Activated CD8-positive, alpha-beta memory T cell treated with anti-CD3 and anti-CD28 coated beads for 4 hours (primary cell): ENCODE results near the gene IPO7.
"Not testable (repeated sequence)": the region's sequence is repeated elsewhere in the genome, so short reads cannot be mapped to it uniquely, and the experiment has no call there.

Experiments
- DNase-seq, 2 donors: peaks; one replicate each; pipeline ENCODE4 v3.0.0-alpha.2; 2020; ENCODE audit warnings: low read depth in 2 of 2

The IPO7 gene

GRCh38 chr11:9384535-9385326 is at the start of gene IPO7:
Gene IPO7, plus strand, starts transcription at chr11:9384652. Its CDS starts 112 bp downstream, at chr11:9384764.
- peak; percentile 77 to 82 for DNase-seq

- DNase-seq, result no peak
Observed at GRCh38 chr11:9341638-9342178, 42.7 kb upstream of the IPO7 start.

GRCh38 chr11:9344061-9344680 is 40.3 kb upstream of the IPO7 start:
- no peak for DNase-seq

GRCh38 chr11:9347100-9347499 is 37.4 kb upstream of the IPO7 start:
- DNase-seq, result no peak

- not testable (repeated sequence) for DNase-seq
Observed at GRCh38 chr11:9347779-9348178, 36.7 kb upstream of the IPO7 start.

GRCh38 chr11:9351321-9351881 is 33.1 kb upstream of the IPO7 start:
- no peak for DNase-seq

- no peak for DNase-seq
Observed at GRCh38 chr11:9357041-9357440, 27.4 kb upstream of the IPO7 start.

GRCh38 chr11:9360862-9361622 is 23.4 kb upstream of the IPO7 start:
- not testable (repeated sequence) for DNase-seq

GRCh38 chr11:9362393-9362863 is 22.0 kb upstream of the IPO7 start:
- no peak for DNase-seq

GRCh38 chr11:9363954-9364912 is 20.2 kb upstream of the IPO7 start:
- DNase-seq, result peak; percentile 71 to 72

- no peak for DNase-seq
Observed at GRCh38 chr11:9367551-9367950, 16.9 kb upstream of the IPO7 start.

GRCh38 chr11:9377036-9377435 is 7.4 kb upstream of the IPO7 start:
- DNase-seq, result no peak

- no peak for DNase-seq
Observed at GRCh38 chr11:9379041-9379440, 5.4 kb upstream of the IPO7 start.

- DNase-seq, result no peak
Observed at GRCh38 chr11:9380773-9381172, 3.7 kb upstream of the IPO7 start.

GRCh38 chr11:9385327-9385899 is 961 bp downstream of the IPO7 start:
- no peak for DNase-seq

GRCh38 chr11:9386086-9386485 is 1.6 kb downstream of the IPO7 start:
- DNase-seq, result no peak

- no peak for DNase-seq
Observed at GRCh38 chr11:9386901-9387300, 2.4 kb downstream of the IPO7 start.

- DNase-seq, result no peak
Observed at GRCh38 chr11:9396310-9396709, 11.9 kb downstream of the IPO7 start.

- DNase-seq, result no peak
Observed at GRCh38 chr11:9396752-9397151, 12.3 kb downstream of the IPO7 start.
